B cell (primary cell): ENCODE data around the gene FOXI3. TPM values are rescaled to one million over a fixed set of nuclear protein-coding genes. Genes with fewer than 3 reads are reported as not detected.

ENCODE experiments used
- ATAC-seq: fragments of 200-7000 bp; cut with Tn5 transposase; one replicate; pipeline ENCODE4 v1.10.0; 2021; ENCODE audit warnings: low read depth, mild to moderate bottlenecking, moderate number of reproducible peaks, moderate library complexity
- CTCF ChIA-PET: fragments of 350-600 bp; sonication (Branson Sonifier 250); formaldehyde crosslinking; loops from one replicate; lab custom pipeline; 2021; ENCODE audit warnings: antibody characterized with exemption, inconsistent platforms; lab: Charles Lee
- POLR2A ChIA-PET: fragments of 350-600 bp; sonication (Branson Sonifier 250); formaldehyde crosslinking; loops from one replicate; lab custom pipeline; 2021; ENCODE audit warnings: antibody characterized with exemption; lab: Charles Lee
- DNase-seq: peaks from one replicate; pipeline ENCODE4 v3.0.0; 2013
- H2AFZ ChIP-seq: 2 replicates; pipeline ENCODE4 v1.6.1; 2012; ENCODE audit warnings: mild to moderate bottlenecking, low read depth, low read length; ENCODE audit not compliant: insufficient read depth, poor library complexity, severe bottlenecking
- H3K27ac ChIP-seq, 2 donors: 1 replicate in 1 of 2; 2 replicates in 1 of 2; pipeline ENCODE4 v1.5.1; 2012 to 2013; ENCODE audit warnings: low read length in 2 of 2, mild to moderate bottlenecking in 2 of 2, moderate library complexity in 1 of 2
- H3K27me3 ChIP-seq, 4 experiments: fragments of 200-600 bp in 1 of 4; sonication (generic) in 1 of 4; replicated peaks in 1 of 4; 1 replicate in 2 of 4; 2 replicates in 2 of 4; pipeline versions ENCODE4 v1.6.1 to v1.7.0; 2013 to 2016; ENCODE audit warnings: low read length in 3 of 4, mild to moderate bottlenecking in 2 of 4, mixed read lengths in 1 of 4, moderate library complexity in 1 of 4; ENCODE audit not compliant: insufficient read depth in 4 of 4, control insufficient read depth in 3 of 4; ENCODE audit errors: control extremely low read depth in 1 of 4
- H3K36me3 ChIP-seq, 2 experiments: replicated peaks in 1 of 2; 1 replicate in 1 of 2; 2 replicates in 1 of 2; pipeline versions ENCODE4 v1.6.1 to v1.7.1; 2013; ENCODE audit warnings: low read length in 1 of 2; ENCODE audit not compliant: insufficient read depth in 2 of 2, control insufficient read depth in 1 of 2; ENCODE audit errors: control extremely low read depth in 1 of 2, extremely low read depth in 1 of 2
- H3K4me1 ChIP-seq, 2 donors: fragments of 200-600 bp in 1 of 2; sonication (generic) in 1 of 2; 1 replicate in 1 of 2; 2 replicates in 1 of 2; pipeline versions ENCODE4 v1.5.1 to v1.6.1; 2013 to 2017; ENCODE audit warnings: low read length in 2 of 2; ENCODE audit not compliant: control insufficient read depth in 2 of 2, insufficient read depth in 2 of 2
- H3K4me2 ChIP-seq: replicated peaks from 2 replicates; pipeline ENCODE3; 2012; ENCODE audit warnings: mild to moderate bottlenecking, low read depth, low read length; ENCODE audit not compliant: poor library complexity, severe bottlenecking
- H3K4me3 ChIP-seq, 5 experiments: fragments of 200-600 bp in 1 of 5; sonication (generic) in 1 of 5; 1 replicate in 3 of 5; 2 replicates in 2 of 5; pipeline versions ENCODE4 v1.5.1 to v1.7.0; 2011 to 2016; ENCODE audit warnings: low read length in 4 of 5, mild to moderate bottlenecking in 4 of 5, low read depth in 2 of 5, control low read depth in 1 of 5, moderate library complexity in 1 of 5; ENCODE audit not compliant: insufficient read depth in 1 of 5; ENCODE audit errors: control extremely low read depth in 1 of 5, extremely low read depth in 1 of 5
- H3K79me2 ChIP-seq: fragments of 200-600 bp; sonication (generic); one replicate; pipeline ENCODE4 v1.6.0; 2016; ENCODE audit warnings: low read length; ENCODE audit not compliant: control insufficient read depth, insufficient read depth
- H3K9ac ChIP-seq: fragments of 200-600 bp; sonication (generic); 2 replicates; pipeline ENCODE4 v1.6.1; 2017; ENCODE audit warnings: mild to moderate bottlenecking, low read length, moderate library complexity
- H3K9me3 ChIP-seq, 3 donors: one replicate each; pipeline versions ENCODE4 v1.6.1 to v1.7.1; 2013; ENCODE audit warnings: low read length in 2 of 3; ENCODE audit not compliant: control insufficient read depth in 2 of 3, insufficient read depth in 1 of 3; ENCODE audit errors: control extremely low read depth in 1 of 3
- H4K20me1 ChIP-seq: 2 replicates; pipeline ENCODE4 v1.6.0; 2012; ENCODE audit warnings: mild to moderate bottlenecking, low read length; ENCODE audit not compliant: insufficient read depth, control insufficient read depth, poor library complexity, severe bottlenecking
- H3K27ac Mint-ChIP-seq: one replicate; pipeline ENCODE4 v1.8.0; 2021; ENCODE audit warnings: mixed read lengths
- H3K27me3 Mint-ChIP-seq: one replicate; pipeline ENCODE4 v1.8.0; 2021; ENCODE audit warnings: mixed read lengths
- H3K4me1 Mint-ChIP-seq: one replicate; pipeline ENCODE4 v1.8.0; 2021; ENCODE audit warnings: mixed read lengths
- H3K4me3 Mint-ChIP-seq: one replicate; pipeline ENCODE4 v1.8.0; 2021; ENCODE audit warnings: mixed read lengths
- H3K9me3 Mint-ChIP-seq: one replicate; pipeline ENCODE4 v1.8.0; 2022; ENCODE audit warnings: mixed read lengths; ENCODE audit not compliant: insufficient read depth
- CTCF ChIP-seq: fragments of 200-600 bp; IDR thresholded peaks from one replicate; pipeline ENCODE4 v1.8.0; 2022; ENCODE audit warnings: antibody characterized with exemption, mild to moderate bottlenecking
- EZH2 ChIP-seq: IDR thresholded peaks from 2 replicates; pipeline ENCODE4 v1.6.1; 2012; ENCODE audit warnings: borderline replicate concordance, low read depth, mild to moderate bottlenecking, moderate library complexity, low read length; ENCODE audit not compliant: insufficient read depth, poor library complexity, severe bottlenecking
- WGBS: methylation state at CpG from one replicate; pipeline ENCODE4 v1.1.5; 2013; ENCODE audit warnings: missing lambda C conversion rate; ENCODE audit not compliant: insufficient coverage; 5-methylcytosine and 5-hydroxymethylcytosine counted together
- intact Hi-C: fragments of 100-400 bp; cut with micrococcal nuclease; formaldehyde crosslinking; loops from one replicate; pipeline ENCODE4 v1.10.0; 2022
- polyA plus RNA-seq: library from polyadenylated mRNA; depleted of rRNA; stranded (reverse); fragments of >200 nt; gene quantifications from 2 replicates; pipeline ENCODE4 v1.2.3, GENCODE V29; 2012
- total RNA-seq, 2 donors: library from RNA; stranded (reverse); fragments of 120-200 nt in 1 of 2; gene quantifications; 1 replicate in 1 of 2; 2 replicates in 1 of 2; pipeline versions ENCODE4 v1.2.3 to v1.2.4, GENCODE V29; 2013 to 2022

Gene FOXI3
- total and polyA plus RNA-seq, 2 donors (not counting 1 experiment from before 2014, with no cell fraction given): not detected

- H3K27ac Mint-ChIP-seq: no peak overlapping the region
- POLR2A ChIA-PET: no interaction called here
- no peaks in the 10 kb centered on the region for H3K9me3 Mint-ChIP-seq
- H3K4me1 Mint-ChIP-seq: no peaks in the 10 kb centered on the region
- intact Hi-C loops: no loop called here
- peaks cover 33% of the 10 kb centered on the region for H3K27me3 Mint-ChIP-seq
- H3K27me3 ChIP-seq: peaks cover 0 to 45% (median 20%) of the 10 kb centered on the region in 4 experiments
- DNase-seq (no peak), ATAC-seq (no peak)
- H2AFZ ChIP-seq: no peak overlapping the region
- TF ChIP-seq CTCF (no peak), EZH2 (no peak)
- no peaks in the 10 kb centered on the region for H3K36me3 ChIP-seq
- no peaks in the 10 kb centered on the region for H3K79me2 ChIP-seq
- H3K4me3 ChIP-seq: no peak overlapping the region
- whole genome bisulfite sequencing: 68% methylated on average over 1 of the region's 1 CpG
- peaks cover 0 to 4% (median 2%) of the 10 kb centered on the region in 3 donors for H3K9me3 ChIP-seq
- CTCF ChIA-PET: no interaction called here
- no peaks in the 10 kb centered on the region for H3K4me1 ChIP-seq
- no peak overlapping the region for H3K27ac ChIP-seq
- H4K20me1 ChIP-seq: no peaks in the 10 kb centered on the region
- H3K4me2 ChIP-seq: no peak overlapping the region
- no peak overlapping the region for H3K4me3 Mint-ChIP-seq
- H3K9ac ChIP-seq: no peak overlapping the region
Observed at GRCh38 chr2:88458633-88459032, 6.1 kb upstream of the FOXI3 start.

- H3K79me2 ChIP-seq: no peaks in the 10 kb centered on the region
- intact Hi-C loops: no loop called here
- ATAC-seq: no peak
- H4K20me1 ChIP-seq: no peaks in the 10 kb centered on the region
- ChIA-PET POLR2A (no interaction called here), CTCF (no interaction called here)
- TF ChIP-seq EZH2 (peak; percentile 92), CTCF (no peak)
- DNase-seq: peak; percentile 63
- no peaks in the 10 kb centered on the region for H3K36me3 ChIP-seq
- peak overlapping the region; percentile 72 for H3K4me2 ChIP-seq
- H3K9me3 ChIP-seq: peaks cover 0 to 12% (median 2%) of the 10 kb centered on the region in 3 donors
- peaks cover 55% of the 10 kb centered on the region for H3K27me3 Mint-ChIP-seq
- H3K27ac Mint-ChIP-seq: peak overlapping the region; percentile 11
- H3K4me1 Mint-ChIP-seq: peaks cover 10% of the 10 kb centered on the region
- peaks cover 0 to 65% (median 39%) of the 10 kb centered on the region in 4 experiments for H3K27me3 ChIP-seq
- no peak overlapping the region for H3K9ac ChIP-seq
- WGBS: 4% methylated on average over 16 of the region's 29 CpGs
- peak overlapping the region; percentile 21 for H2AFZ ChIP-seq
- H3K4me1 ChIP-seq: peaks cover 12 to 16% of the 10 kb centered on the region in 2 donors
- no peaks in the 10 kb centered on the region for H3K9me3 Mint-ChIP-seq
- no peak overlapping the region for H3K27ac ChIP-seq
- peak overlapping the region in 4 of 5 experiments; percentile 1 to 47 (median 14) for H3K4me3 ChIP-seq
- H3K4me3 Mint-ChIP-seq: peak overlapping the region; percentile 83
Observed at GRCh38 chr2:88452980-88453582, 588 bp upstream of the FOXI3 start.
